Glomerular endothelial cell (primary cell): ENCODE measurements around the gene FBXL17. TPM values are rescaled to one million over a fixed set of nuclear protein-coding genes. Genes with fewer than 3 reads are reported as not detected.
A peak's percentile ranks its signal among the peaks of the same experiment; 100 is the strongest.

ENCODE experiments used
- DNase-seq: peaks from one replicate; pipeline ENCODE4 v3.0.0-alpha.2; 2011; ENCODE audit warnings: low read depth, low spot score; ENCODE audit errors: extremely low read depth
- total RNA-seq: library from RNA; depleted of rRNA; stranded (reverse); fragments of >200 nt; gene quantifications from 2 replicates; pipeline ENCODE4 v1.2.3, GENCODE V29; 2015

FBXL17 gene
- total RNA-seq, 1 donor from 2014 or later = 10.6 TPM

DNA sequence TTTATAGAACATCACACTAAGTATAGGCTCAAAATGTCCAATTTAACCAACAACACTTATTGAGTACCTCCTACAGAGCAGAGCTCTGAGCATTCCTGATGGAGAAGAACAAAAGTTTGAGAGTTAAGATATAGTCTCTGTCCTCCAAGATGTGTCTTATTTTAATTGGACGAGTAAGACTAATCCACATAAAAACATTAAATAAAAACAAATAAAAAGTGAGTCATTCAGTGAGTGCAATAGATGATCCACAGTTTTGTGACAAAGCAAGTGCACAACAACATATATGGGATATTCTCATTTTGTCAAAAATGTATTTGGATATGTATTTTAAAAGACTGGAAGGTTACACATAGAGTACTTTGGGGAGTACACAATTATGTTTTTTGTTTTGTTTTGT, 277.4 kb downstream of the FBXL17 start:
- no peak for DNase-seq

DNA sequence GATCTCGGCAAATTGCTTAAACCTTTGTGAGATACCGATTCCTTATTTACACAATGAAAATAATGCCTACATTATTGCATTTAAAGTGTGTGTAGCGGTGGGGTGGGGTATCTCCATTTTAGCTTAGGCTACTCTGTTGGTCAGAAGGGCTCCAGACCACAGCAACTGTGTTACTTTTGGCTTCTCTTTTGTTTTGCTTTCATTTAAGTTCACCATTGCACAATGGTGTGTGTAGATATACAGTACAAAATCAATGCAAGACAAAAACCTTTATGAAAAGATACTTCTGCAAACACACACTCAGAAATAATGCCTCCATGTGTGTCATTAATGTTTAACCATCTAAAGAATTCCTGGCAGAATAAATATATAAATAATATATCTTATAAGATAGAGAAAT, 279.4 kb downstream of the FBXL17 start:
- DNase-seq = no peak

DNA sequence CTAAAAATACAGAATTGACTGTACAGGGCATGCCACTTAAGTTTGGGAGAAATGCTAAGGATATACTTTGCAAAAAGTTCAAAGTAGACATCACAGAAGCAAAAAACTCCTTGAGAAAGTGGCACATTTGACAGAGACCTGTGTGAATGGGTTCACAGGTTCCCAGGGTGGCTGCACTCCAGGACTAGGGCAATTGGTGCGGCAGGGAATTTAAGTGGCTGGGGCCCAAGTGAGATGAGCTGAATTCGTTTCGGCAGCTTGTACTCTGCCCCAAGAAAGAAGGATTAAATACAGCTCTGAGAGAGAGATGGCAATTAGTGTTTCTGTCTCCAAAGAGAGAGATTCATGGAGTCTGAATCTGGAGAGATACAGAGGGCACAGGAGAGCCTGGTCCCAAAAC, 280.1 kb downstream of the FBXL17 start:
- no peak for DNase-seq

DNA sequence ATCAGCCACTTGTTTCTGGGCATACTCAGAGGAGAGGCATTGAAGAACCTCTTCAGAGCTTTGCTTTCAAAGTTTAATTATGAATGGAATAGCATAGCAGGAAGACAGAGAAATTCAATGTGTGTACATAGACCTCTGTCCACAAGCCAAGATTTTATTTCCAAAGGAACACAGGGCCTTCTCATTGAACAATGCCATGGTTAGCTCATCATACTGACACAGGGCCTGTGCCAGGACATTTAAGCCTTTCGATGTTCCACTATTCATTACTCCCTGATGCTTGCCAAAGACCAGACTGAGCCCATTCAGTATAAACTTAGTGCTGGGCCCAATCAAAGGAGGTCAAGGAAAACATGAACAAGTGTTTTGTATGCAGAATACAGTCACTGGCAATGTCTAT, 280.8 kb downstream of the FBXL17 start:
- no peak for DNase-seq

DNA sequence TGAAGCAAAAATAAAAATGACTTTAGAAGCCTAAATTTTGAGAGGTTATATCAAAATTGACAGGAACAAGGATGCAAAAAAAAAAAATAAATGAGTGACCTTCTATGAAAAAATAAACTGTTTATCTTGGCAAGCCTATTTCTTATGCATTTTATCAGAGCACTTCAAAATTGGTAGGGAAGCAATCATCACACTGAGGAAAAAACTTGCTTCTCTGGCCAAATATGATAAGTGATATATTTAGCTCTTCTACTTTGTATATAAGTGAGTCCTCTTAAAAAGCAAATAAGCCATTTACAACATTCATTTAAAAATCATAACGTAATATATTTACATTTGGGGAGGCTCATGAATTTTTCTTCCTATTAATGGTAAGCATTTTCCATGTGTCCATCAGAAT, 287.1 kb downstream of the FBXL17 start:
- DNase-seq = no peak

DNA sequence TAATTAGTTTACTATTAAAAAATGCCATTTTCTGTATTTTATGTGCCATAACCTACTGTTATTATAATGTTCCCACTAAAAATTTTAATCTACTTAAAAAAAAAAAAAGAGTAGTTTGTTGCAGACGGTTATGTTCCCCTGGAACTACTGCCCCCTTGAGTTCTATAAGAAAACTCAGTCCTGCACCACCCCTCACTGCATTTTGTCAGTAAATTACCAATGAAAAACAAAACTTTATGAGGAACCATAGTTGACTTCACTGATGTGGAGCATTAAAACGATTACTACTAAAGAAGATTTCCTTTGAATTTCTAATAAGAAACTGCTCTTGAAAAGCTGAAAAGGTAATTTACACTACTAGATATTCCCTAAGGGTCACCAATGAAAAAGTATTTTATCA, 288.7 kb downstream of the FBXL17 start:
- DNase-seq = no peak

DNA sequence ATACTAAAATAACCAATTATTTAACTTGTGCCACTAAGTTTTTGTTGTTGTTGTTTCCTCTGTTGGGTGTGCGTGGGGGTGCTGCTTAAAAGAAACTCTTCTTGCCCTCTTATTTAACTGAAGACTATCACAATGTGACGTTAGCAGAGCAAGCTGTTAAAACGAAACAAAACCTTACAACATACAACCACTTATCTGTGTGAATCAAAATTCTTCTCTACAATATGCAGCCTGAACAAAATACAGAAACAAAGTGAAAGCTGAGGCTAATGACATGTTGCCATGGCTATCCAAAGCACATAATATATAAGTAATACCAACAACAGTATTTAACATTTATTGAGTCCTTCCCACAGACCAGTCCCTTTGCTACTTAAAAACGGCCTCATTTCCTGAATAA, 291.0 kb downstream of the FBXL17 start:
- no peak for DNase-seq

DNA sequence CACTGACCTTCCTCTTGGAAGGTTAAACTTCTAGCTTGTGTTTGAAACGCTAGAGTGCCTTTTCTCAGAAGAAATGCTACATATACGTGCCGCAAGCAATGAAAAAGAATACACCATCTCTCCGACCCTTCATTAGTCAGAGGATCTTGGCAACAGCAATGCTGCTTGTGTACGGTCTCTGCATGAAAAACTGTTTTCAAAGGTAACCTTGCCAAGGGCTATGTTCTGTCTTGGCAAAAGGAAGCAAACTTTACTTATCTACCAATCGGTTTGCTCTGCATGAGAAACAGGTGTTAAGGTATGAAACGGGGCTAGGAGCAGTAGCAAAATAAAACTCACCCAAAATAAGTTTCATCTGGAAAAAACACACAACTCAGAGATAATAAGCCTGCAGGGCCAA, 297.8 kb downstream of the FBXL17 start:
- no peak for DNase-seq

DNA sequence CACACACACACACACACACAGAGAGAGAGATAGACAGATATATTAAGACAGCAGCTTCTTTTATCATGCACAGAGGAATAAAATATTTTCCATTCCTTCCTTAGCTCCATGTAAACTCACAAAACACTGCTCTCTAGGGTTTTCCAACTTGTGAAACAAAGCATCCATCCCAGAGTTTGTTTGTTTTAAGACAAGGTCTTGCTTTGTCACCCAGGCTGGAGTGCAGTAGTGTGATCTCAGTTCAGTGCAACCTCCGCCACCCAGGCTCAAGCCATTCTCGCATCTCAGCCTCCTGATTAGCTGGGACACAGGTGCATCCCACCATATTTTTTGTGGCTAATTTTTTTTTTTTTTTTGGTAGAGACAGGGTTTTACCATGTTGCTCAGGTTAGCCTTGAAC, 298.7 kb downstream of the FBXL17 start:
- DNase-seq = no peak

DNA sequence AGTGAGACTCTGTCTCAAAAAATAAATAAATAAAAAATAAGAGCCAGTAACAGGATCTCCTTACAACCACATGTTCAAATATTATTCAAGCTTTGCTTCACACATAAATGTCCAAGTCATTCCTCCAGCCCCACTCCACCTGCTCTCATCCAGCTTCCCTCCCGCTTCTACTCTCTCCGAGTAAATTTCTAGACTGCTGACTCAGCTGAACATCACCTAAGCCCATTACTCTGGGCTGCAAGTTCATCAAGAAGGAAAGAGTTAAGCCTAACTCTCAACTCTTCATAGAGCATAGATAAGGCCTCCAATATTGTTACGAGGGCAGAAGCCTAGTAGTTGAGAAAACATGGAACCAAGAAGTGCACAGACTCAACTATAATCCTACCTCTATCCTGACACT, 300.2 kb downstream of the FBXL17 start:
- DNase-seq = no peak

DNA sequence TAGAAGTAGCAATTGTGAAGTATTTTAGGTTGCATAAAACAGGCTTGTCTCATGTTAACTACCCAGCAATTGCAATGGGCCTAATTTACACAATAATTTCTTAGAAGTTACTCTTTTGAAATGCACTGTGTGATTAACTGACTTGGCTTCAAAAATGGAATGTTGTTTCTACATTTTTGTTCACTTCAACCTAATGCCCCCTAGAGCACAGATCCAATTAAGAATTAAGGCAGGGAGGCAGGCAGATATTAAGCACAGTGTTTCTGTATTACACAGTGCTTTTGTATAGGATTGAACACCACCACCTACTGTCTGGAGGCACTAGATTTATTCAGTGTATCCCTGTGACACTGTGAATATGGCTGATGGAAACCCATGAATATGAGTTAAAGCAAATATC, 302.1 kb downstream of the FBXL17 start:
- DNase-seq = no peak

DNA sequence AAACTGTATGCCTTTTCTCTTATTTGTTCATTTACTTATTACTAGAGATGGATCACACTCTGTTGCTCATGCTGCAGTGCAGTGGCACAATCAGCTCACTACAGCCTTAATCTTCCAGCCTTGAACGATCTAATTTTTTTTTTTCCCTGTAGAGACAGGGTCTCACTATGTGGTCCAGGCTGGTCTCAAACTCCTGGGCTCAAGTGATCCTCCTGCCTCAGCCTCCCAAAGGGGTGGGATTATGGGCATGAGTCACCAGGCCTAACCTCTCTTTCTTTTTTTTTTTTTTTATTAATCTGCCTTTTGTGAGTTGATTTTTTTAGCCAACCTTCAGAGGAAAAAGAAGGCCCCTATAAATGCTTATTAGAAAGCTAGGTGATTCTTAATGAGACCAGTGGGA, 303.0 kb downstream of the FBXL17 start:
- no peak for DNase-seq

DNA sequence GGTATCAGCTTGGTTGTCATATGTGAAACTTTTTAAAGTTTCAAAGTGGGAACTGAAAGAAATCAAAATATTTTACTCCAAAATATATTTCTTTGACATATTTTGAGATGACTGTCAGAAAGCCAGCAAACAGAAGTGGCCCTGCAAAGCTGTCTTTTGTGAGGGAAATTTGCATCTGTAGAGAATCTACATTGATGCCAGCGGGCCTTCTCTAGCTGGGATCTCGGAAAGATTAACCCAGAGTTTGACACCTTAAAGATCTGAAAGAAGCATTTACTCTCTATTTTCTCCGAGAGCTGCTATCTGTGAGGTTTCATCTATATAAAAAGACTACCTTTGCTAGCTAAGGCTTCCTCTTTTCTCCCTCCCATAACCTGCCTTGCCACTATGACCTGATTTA, 303.6 kb downstream of the FBXL17 start:
- DNase-seq = no peak

DNA sequence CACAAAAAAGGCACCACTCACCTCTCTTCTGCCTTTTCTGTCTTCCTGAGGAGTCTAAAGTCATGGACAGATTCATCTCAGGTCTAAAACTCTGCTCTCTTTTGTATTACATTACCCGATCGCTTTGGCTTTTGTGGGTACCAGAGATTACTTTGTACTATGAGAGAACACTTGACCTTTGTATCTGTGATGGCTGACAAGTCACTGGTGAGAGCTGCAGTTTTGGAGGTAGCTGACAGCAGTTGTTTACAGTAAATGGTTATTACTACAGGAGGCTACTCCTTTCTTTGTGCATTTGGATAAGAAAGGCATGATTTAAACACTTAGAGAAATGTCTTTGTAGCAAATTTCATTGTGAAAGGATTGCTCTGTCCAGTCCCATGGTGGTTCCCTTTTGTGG, 307.3 kb downstream of the FBXL17 start:
- DNase-seq = no peak

DNA sequence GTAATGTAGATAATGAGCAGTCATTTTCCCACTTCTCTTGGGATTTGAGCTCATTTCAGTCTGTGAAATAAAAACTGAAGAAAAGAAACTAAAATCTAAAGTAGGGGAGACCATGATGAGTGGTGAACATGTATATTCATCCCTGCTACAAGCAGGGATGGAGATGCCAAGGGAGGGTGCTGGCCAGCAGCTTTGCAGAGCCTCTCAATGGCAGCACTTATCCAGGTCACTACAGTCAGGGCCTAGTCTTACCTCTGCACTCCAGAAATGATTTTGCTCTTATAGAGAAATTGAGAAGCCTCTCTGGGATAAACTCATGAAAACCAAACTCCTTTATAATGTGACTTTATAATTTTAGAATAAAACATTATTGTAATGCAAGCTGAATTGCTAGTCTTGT, 317.6 kb downstream of the FBXL17 start:
- DNase-seq = no peak

DNA sequence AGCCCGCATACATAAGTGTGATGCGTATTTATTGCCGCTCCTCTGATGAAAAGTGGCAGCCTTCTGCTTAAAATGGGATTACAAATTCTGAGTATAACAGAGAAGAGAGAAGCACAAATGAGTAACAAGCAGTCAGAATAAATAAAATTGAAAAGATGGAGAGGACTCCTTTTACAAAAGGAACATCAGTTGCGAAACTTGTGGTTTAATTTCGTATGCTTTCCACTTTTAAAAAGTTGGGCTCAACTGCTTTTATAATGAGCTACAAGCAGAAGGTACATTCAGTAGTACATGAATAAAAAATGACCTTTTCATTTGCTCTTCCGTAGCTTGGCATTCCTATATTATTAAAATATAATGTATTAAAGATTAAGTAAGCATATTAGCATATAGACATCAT, 320.0 kb downstream of the FBXL17 start:
- DNase-seq = no peak

DNA sequence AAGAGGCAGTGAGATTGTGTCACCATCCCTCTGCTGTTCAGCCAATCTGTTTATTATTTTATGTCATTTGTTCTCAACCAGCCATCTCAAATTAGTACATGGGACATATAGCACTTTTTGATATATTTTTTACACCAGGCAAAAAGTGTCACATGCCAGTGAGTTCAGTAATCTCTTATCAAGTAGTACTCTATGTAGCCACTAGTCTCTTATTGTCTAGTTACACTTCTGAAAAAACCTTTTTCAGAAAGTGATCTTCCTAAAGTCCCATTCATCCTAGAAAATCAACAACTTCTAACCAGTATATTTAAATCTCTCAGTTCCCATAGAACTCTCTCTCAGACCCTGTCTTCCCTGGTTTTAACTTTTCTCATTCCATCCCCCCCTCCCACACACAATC, 321.6 kb downstream of the FBXL17 start:
- DNase-seq = no peak

DNA sequence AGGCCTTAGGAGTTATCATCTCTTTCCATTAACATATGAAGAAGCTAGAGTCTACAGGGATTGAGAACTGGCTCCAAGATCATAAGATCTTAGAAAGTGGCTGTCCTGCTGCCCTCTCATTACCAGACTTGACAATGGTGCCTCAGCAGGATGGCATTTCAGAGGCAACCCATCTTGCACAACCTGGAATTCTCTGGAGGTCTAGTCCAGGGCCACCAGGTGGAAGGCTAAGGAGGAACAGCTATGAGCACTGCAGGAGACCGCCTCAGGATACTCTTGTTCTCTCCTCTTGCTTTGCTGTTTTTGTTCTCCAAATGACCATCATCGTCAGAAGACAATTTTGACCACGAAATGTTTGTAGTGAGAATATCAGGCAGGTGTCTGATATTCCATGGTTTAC, 322.6 kb downstream of the FBXL17 start:
- no peak for DNase-seq

DNA sequence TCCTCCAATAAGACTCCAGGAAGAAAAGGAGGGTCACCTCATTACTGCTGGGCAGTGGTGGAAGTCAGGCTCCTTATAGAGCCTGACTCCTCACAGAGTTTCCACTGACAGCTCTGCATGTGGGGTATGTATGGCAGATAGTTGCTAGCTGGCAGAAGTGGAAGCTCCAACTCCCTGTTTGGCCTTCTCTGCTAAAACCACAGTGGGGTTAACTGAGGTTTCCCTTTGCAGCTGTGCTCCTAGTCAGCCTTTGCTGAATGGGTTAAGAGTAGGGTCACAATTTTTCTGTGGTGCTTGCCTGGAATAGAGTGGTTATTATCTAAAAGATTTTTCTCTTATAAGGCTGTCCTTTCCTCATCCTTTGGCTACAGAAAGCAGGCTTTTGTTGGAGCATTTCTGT, 327.5 kb downstream of the FBXL17 start:
- no peak for DNase-seq

DNA sequence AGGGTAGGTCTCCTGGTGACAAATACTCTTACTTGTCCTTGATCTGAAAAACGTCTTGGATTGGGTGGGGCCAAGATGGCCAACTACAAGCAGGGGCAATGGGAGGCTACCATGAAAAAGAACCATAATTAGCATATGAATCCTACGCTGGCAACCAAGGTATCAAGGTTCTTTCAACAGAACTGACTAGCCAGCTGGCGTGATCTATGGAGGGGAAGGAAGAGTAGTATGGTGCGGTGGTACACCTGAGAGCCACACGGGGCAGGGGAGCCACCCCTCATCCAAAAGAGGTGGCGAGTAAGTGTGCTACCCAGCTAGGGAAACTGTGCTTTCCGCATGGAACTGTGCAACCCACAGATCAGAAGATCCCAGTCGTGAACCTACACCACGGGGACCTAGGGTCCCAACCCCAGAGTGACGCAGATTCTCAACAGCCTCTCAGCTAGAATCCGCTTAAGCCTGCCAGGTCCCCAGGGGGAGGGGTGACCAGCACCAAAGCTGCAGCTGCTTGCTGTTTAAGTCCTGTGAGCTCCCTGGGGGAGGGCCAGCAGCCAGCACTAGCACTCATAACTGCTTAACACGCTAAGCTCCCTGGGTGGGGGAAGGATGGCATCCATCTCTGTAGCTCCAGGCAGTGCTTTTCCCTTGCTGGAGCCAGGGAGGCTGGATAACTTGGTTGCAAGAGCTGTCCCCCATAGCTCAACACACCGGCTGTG, 334.8 kb downstream of the FBXL17 start:
- DNase-seq = no peak

DNA sequence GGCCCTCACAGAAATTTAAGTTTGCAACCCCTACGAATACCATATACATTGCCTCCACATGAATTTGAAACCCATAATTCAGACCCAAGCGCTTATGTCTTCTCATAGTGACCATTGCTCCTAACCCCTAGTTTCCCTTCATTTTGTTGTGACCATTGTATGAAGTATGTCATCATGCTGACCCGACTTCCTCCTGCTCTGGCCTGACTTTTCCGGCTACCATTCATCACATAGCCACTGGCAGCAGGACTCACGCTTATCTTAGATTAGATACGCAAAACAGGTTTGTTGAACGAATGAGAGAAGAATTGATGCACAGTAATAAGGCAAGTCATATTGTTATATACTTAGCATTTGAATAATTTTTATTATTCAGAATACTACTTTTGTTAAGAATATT, 345.4 kb downstream of the FBXL17 start:
- peak; percentile 22 for DNase-seq

DNA sequence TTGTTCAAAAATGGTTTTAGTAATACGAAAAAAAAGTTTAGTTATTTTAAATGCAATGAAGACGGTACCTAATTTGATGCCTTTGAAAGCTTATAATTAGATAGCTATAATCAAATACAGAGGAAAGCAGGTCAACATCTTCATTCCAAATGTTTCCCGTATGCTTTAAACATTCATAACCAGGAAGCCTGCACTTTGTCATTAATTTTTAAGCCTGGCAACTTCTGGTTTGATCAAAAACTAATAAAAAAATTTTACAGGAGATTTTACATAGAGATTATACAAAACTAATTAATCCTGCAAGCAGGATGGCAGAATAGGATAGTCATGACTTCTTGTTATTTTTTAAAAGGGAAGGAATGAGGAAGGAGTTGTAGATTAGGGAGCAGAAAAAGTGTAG, 353.0 kb downstream of the FBXL17 start:
- DNase-seq = no peak

DNA sequence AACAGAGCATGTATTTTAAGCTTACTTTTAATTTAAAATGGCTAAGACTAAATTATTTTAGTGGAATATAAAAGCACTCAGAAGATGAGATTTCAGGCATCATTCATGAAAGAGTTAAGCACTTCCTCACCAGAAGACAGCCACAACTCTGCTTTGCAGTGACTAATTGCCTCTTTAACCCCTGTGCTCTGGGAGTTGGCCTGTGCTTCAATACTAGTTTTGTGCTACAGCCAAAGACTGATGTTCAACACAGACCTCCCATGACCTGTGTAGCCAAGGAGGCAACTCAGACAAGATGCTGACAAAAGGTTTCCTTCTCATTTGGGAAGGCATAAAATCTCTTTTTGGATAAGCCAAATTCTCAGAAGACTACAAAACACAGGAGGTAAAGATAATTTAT, 353.5 kb downstream of the FBXL17 start:
- DNase-seq = no peak
